Activated B cell treated with CpG ODN at 0.5 μM for 24 hours (primary cell): ENCODE data around the gene FOXC1. TPM values are rescaled to one million over a fixed set of nuclear protein-coding genes. Genes with fewer than 3 reads are reported as not detected.

Source experiments
- ATAC-seq: fragments of 200-7000 bp; cut with Tn5 transposase; one replicate; pipeline ENCODE4 v1.10.0; 2021; ENCODE audit warnings: low read depth, mild to moderate bottlenecking, moderate library complexity
- CTCF ChIA-PET: fragments of 350-600 bp; sonication (Branson Sonifier 250); formaldehyde crosslinking; loops from one replicate; lab custom pipeline; 2021; ENCODE audit warnings: antibody characterized with exemption; lab: Charles Lee
- POLR2A ChIA-PET: fragments of 350-600 bp; sonication (Branson Sonifier 250); formaldehyde crosslinking; loops from one replicate; lab custom pipeline; 2021; ENCODE audit warnings: antibody characterized with exemption; lab: Charles Lee
- DNase-seq: peaks from one replicate; pipeline ENCODE4 v3.0.0; 2022
- H3K27ac Mint-ChIP-seq: one replicate; pipeline ENCODE4 v1.8.0; 2020; ENCODE audit warnings: mixed read lengths
- H3K27me3 Mint-ChIP-seq: one replicate; pipeline ENCODE4 v1.8.0; 2021; ENCODE audit warnings: mixed read lengths
- H3K36me3 Mint-ChIP-seq: one replicate; pipeline ENCODE4 v1.8.0; 2021; ENCODE audit warnings: low read depth, mixed read lengths
- H3K4me1 Mint-ChIP-seq: one replicate; pipeline ENCODE4 v1.8.0; 2021; ENCODE audit warnings: mixed read lengths
- H3K4me3 Mint-ChIP-seq: one replicate; pipeline ENCODE4 v1.8.0; 2020; ENCODE audit warnings: mild to moderate bottlenecking, mixed read lengths
- H3K9me3 Mint-ChIP-seq: one replicate; pipeline ENCODE4 v1.8.0; 2020; ENCODE audit warnings: mixed read lengths
- CTCF ChIP-seq: fragments of 200-600 bp; IDR thresholded peaks from one replicate; pipeline ENCODE4 v1.8.0; 2022; ENCODE audit warnings: antibody characterized with exemption, mild to moderate bottlenecking
- intact Hi-C: fragments of 100-400 bp; cut with micrococcal nuclease; formaldehyde crosslinking; loops from one replicate; pipeline ENCODE4 v1.15.1; 2024
- total RNA-seq: library from RNA; stranded (reverse); gene quantifications from 2 replicates; pipeline ENCODE4 v1.2.3, GENCODE V29; 2022

The FOXC1 gene
- total RNA-seq, 1 donor from 2014 or later = 1.00 TPM

DNA sequence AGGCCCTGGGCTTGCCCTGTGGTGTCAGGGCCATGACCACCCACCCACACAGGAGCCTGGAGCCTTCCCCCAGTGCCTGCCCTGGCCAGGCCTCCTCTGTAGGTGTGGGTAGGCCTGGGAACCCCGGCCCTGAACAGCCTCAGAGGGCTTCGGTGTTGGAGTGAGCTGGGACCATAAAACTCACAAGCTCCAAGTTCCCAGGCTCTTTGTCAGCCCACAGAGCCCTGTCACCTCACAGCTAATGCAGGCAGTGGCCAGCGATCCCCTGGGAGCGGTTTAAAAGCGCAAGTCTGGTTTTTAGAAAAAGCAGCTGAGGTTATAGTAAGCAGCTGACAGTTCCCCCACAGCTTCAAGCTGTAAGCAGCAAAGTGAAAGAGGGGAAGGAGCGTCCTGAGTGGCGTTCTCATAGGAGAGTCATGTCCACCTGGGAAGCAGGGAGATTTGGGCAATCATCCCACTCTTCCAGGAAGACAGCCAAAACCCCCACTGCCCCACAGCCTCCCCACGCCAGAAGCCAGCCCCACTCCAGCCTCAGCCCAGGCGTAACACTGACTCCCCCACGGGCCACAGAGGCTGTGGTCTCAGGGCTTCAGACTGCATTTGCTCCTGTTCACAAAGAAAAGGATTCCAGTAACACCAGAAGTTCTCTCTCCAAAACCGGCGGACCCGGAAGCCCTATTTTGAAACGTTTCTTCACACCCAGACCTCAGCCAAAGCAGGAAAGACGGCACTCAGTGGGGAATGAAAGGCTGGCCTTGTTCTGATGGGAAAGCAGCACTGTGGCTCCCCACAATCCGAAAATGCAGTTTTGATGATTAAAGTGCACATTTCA is 34.3 kb upstream of the FOXC1 start:
- DNase-seq (no peak), ATAC-seq (no peak)
- no peaks in the 10 kb centered on the region for H3K36me3 Mint-ChIP-seq
- no peak overlapping the region for H3K4me3 Mint-ChIP-seq
- TF ChIP-seq CTCF = no peak
- peaks cover 4% of the 10 kb centered on the region for H3K4me1 Mint-ChIP-seq
- POLR2A ChIA-PET = no interaction called here
- peaks cover 12% of the 10 kb centered on the region for H3K9me3 Mint-ChIP-seq
- H3K27ac Mint-ChIP-seq = no peak overlapping the region
- CTCF ChIA-PET = no interaction called here
- H3K27me3 Mint-ChIP-seq = peaks cover 20% of the 10 kb centered on the region
- intact Hi-C loops = no loop called here

GRCh38 chr6:1576166-1576565 is 33.5 kb upstream of the FOXC1 start:
- H3K27ac Mint-ChIP-seq = no peak overlapping the region
- DNase-seq (no peak), ATAC-seq (no peak)
- no peaks in the 10 kb centered on the region for H3K36me3 Mint-ChIP-seq
- peaks cover 4% of the 10 kb centered on the region for H3K9me3 Mint-ChIP-seq
- ChIA-PET POLR2A (no interaction called here), CTCF (no interaction called here)
- no peak for TF ChIP-seq CTCF
- peaks cover 18% of the 10 kb centered on the region for H3K27me3 Mint-ChIP-seq
- intact Hi-C loops = no loop called here
- H3K4me3 Mint-ChIP-seq = no peak overlapping the region
- H3K4me1 Mint-ChIP-seq = peaks cover 4% of the 10 kb centered on the region

GRCh38 chr6:1576711-1577110 is 33.0 kb upstream of the FOXC1 start:
- H3K4me3 Mint-ChIP-seq = no peak overlapping the region
- H3K27ac Mint-ChIP-seq = no peak overlapping the region
- H3K36me3 Mint-ChIP-seq = no peaks in the 10 kb centered on the region
- peaks cover 18% of the 10 kb centered on the region for H3K27me3 Mint-ChIP-seq
- POLR2A ChIA-PET = no interaction called here
- ATAC-seq (no peak), DNase-seq (no peak)
- intact Hi-C loops = no loop called here
- H3K9me3 Mint-ChIP-seq = no peaks in the 10 kb centered on the region
- no peak for TF ChIP-seq CTCF
- peaks cover 4% of the 10 kb centered on the region for H3K4me1 Mint-ChIP-seq
- CTCF ChIA-PET = no interaction called here

DNA sequence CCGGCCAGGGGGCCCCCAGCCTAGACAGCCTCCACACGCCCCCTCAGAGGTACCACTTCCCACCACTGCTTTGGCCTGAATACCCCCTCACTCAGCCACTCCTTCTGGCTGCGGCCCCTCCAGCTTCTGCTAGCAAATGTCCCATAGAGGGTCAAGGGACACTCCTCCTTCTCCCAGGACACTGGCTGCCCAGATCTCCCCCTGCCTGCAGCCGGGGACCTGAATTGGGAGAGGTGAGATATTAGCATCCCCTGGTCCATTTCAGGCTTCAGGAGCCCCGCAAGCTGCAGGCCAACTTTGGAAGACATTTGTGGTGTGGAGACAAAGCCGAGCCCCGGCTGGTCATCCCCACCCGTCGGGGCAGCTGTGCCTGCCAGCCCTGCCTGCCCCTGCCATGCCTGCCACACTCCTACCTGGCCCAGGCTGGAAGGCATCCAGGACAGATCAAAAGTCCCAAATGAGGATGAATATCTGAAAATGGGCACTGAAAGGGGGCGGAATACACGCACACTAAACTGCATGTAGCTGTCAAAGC is 32.5 kb upstream of the FOXC1 start:
- no peak overlapping the region for H3K4me3 Mint-ChIP-seq
- ChIA-PET CTCF (no interaction called here), POLR2A (no interaction called here)
- ATAC-seq = no peak
- H3K4me1 Mint-ChIP-seq = peaks cover 4% of the 10 kb centered on the region
- intact Hi-C loops = no loop called here
- H3K36me3 Mint-ChIP-seq = no peaks in the 10 kb centered on the region
- peaks cover 17% of the 10 kb centered on the region for H3K27me3 Mint-ChIP-seq
- no peaks in the 10 kb centered on the region for H3K9me3 Mint-ChIP-seq
- no peak overlapping the region for H3K27ac Mint-ChIP-seq
- TF ChIP-seq CTCF = no peak
- DNase-seq = no peak

- no peak for TF ChIP-seq CTCF
- Mint-ChIP-seq H3K4me1 (peaks cover 4% of the 10 kb centered on the region), H3K27me3 (peaks cover 18% of the 10 kb centered on the region), H3K27ac (no peak overlapping the region), H3K36me3 (no peaks in the 10 kb centered on the region), H3K9me3 (no peaks in the 10 kb centered on the region), H3K4me3 (no peak overlapping the region)
- DNase-seq (no peak), ATAC-seq (no peak)
- POLR2A ChIA-PET = no interaction called here
- intact Hi-C loops = no loop called here
- CTCF ChIA-PET = no interaction called here
These were observed 31.6 kb upstream of the FOXC1 start for GRCh38 chr6:1577896-1578745.
